H1 (cell line): ENCODE data around the gene ZNF226. TPM values are rescaled to one million over a fixed set of nuclear protein-coding genes. Genes with fewer than 3 reads are reported as not detected.

Source experiments
- BACH1 ChIP-seq: IDR thresholded peaks from 2 replicates; pipeline ENCODE4 v1.6.1; 2012; ENCODE audit warnings: low read length, improper control_type of control experiment
- BRCA1 ChIP-seq: IDR thresholded peaks from 2 replicates; pipeline ENCODE4 v1.6.1; 2012; ENCODE audit warnings: low read depth, low read length, improper control_type of control experiment
- CBX5 ChIP-seq: fragments of 300-800, 300-1000 bp; sonication (generic); IDR thresholded peaks from 2 replicates; pipeline ENCODE4 v1.7.1; 2016; ENCODE audit warnings: antibody characterized with exemption, low read length, low read depth
- CHD1 ChIP-seq: IDR thresholded peaks from 2 replicates; pipeline ENCODE4 v1.6.1; 2012; ENCODE audit warnings: low read depth, low read length, improper control_type of control experiment
- CTBP2 ChIP-seq: IDR thresholded peaks from 2 replicates; pipeline ENCODE4 v1.7.0; 2011; ENCODE audit warnings: borderline replicate concordance, mild to moderate bottlenecking, moderate library complexity, mixed read lengths, low read length; ENCODE audit not compliant: insufficient read depth, insufficient read length
- FOSL1 ChIP-seq: IDR thresholded peaks from 2 replicates; pipeline ENCODE4 v1.6.1; 2011; ENCODE audit warnings: mild to moderate bottlenecking, low read depth, low read length, moderate library complexity; ENCODE audit not compliant: insufficient read depth
- GABPA ChIP-seq: IDR thresholded peaks from 2 replicates; pipeline ENCODE4 v1.6.1; 2011; ENCODE audit warnings: mild to moderate bottlenecking, low read length, moderate library complexity, borderline replicate concordance; ENCODE audit not compliant: insufficient read depth
- JUN ChIP-seq: IDR thresholded peaks from 2 replicates; pipeline ENCODE4 v1.6.1; 2011; ENCODE audit warnings: low read depth, mild to moderate bottlenecking, improper control_type of control experiment, low read length
- JUND ChIP-seq: IDR thresholded peaks from 2 replicates; pipeline ENCODE4 v1.6.1; 2011; ENCODE audit warnings: mild to moderate bottlenecking, improper control_type of control experiment, low read length
- POU5F1 ChIP-seq: IDR thresholded peaks from 2 replicates; pipeline ENCODE4 v1.6.1; 2011; ENCODE audit warnings: low read depth, mild to moderate bottlenecking, low read length, moderate library complexity
- RFX5 ChIP-seq: IDR thresholded peaks from 2 replicates; pipeline ENCODE4 v1.6.1; 2011; ENCODE audit warnings: low read depth, low read length, improper control_type of control experiment, borderline replicate concordance
- SAP30 ChIP-seq: fragments of 300-600 bp; sonication (generic); IDR thresholded peaks from 2 replicates; pipeline ENCODE4 v1.7.1; 2012; ENCODE audit warnings: low read length, moderate library complexity, mild to moderate bottlenecking, inconsistent platforms; ENCODE audit not compliant: insufficient read depth, insufficient replicate concordance
- SIRT6 ChIP-seq: IDR thresholded peaks from one replicate; pipeline ENCODE4 v1.7.1; 2012; ENCODE audit warnings: low read length, inconsistent platforms
- SIX5 ChIP-seq: IDR thresholded peaks from 2 replicates; pipeline ENCODE4 v1.6.1; 2011; ENCODE audit warnings: mild to moderate bottlenecking, low read depth, low read length
- SP2 ChIP-seq: IDR thresholded peaks from 2 replicates; pipeline ENCODE4 v1.6.1; 2012; ENCODE audit warnings: mild to moderate bottlenecking, low read length, inconsistent platforms
- SP4 ChIP-seq: IDR thresholded peaks from 2 replicates; pipeline ENCODE4 v1.6.1; 2012; ENCODE audit warnings: low read length, inconsistent platforms
- SUZ12 ChIP-seq: fragments of 200-600 bp; sonication (generic); IDR thresholded peaks from 2 replicates; pipeline ENCODE4 v1.6.1; 2012; ENCODE audit warnings: mild to moderate bottlenecking, inconsistent platforms, low read length, moderate library complexity, mixed read lengths
- YY1 ChIP-seq: IDR thresholded peaks from 2 replicates; pipeline ENCODE4 v1.6.1; 2011; ENCODE audit warnings: low read depth, mild to moderate bottlenecking, low read length
- ZNF274 ChIP-seq: IDR thresholded peaks from 2 replicates; pipeline ENCODE4 v1.7.0; 2012; ENCODE audit warnings: low read length, borderline replicate concordance; ENCODE audit errors: extremely low read depth
- polyA plus RNA-seq, 7 experiments: library from polyadenylated mRNA; depleted of rRNA in 3 of 7; stranded (reverse) in 5 of 7; unstranded in 2 of 7; fragments of >200 nt in 5 of 7; fragments of 200-250 nt in 2 of 7; gene quantifications; 1 replicate in 5 of 7; 2 replicates in 1 of 7; 4 replicates in 1 of 7; pipeline versions ENCODE4 v1.2.1 to v1.2.3, GENCODE V29; 2011 to 2013; ENCODE audit warnings: missing spikeins in 2 of 7, mixed read lengths in 2 of 7
- total RNA-seq: library from RNA; stranded (reverse); fragmentation: NEBNext Ultra II Directional; extraction: Animal tissue kit (Norgen Biotek cat#: 25700); gene quantifications from 2 replicates; pipeline ENCODE4 v1.2.1, GENCODE V29; 2021
- TF ChIP-seq, protein P1 (sequence below): IDR thresholded peaks from 2 replicates; pipeline ENCODE4 v1.6.1; 2012; ENCODE audit warnings: low read length, inconsistent platforms
- TF ChIP-seq, protein P2 (sequence below): IDR thresholded peaks from 2 replicates; pipeline ENCODE4 v1.6.1; 2011; ENCODE audit warnings: low read depth, mild to moderate bottlenecking, low read length; ENCODE audit not compliant: insufficient read depth
- TF ChIP-seq, protein P3 (sequence below): IDR thresholded peaks from 2 replicates; pipeline ENCODE4 v1.6.1; 2012; ENCODE audit warnings: inconsistent platforms

ZNF226 gene
- total and polyA plus RNA-seq, 2 of the 8 experiments (the other 6 are each of a cell fraction or from before 2014, with no cell fraction given), result 4.1 to 18.3 TPM

DNA sequence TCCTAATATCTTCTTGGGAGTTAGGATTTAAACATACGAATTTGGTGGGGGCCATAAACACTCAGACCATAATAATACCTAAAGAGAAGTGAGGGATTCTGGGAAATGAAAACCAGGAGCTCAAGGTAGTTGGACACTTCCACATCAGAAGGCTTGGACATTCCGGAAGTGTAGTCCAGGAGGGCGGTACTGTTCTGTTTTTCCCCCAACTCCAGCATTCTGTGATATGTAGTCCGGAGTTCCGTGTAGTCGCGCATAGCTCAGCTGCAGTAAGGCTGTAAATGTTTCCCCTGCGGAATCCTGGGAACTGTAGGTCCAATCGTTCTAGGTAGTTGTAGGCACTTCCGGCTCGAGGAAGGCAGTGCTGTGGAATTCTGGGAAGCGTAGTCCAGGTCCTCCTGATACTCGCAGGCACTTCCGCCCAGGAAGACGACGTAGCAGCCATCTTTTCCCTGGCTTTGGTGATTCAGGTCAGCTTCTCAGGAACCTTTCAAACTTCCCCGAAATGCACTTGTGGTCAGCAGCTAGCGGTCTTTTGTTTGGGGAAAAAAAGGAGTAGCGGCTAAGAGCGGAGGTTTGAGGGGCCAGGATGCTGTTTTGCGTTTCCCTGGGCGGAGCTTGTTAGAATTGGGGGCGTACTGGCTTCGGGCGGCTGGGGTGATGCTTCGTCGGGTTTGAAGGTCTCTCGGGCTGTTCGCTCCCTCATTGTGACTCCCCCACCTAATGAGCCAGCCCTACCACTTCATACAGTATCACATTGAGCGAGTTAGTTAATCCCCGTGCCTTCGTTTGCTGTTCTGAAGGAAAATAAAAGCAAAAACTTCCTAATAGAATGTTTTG is at the start of gene ZNF226 (continued):
- TF ChIP-seq SP4 (no peak), YY1 (peak; percentile 95), CTBP2 (no peak), BACH1 (no peak), ZNF274 (no peak), CBX5 (no peak), FOSL1 (no peak), CHD1 (no peak), GABPA (peak; percentile 94), POU5F1 (no peak), JUND (no peak), SIX5 (peak; percentile 91), SIRT6 (no peak), BRCA1 (no peak), SP2 (no peak), RFX5 (no peak), SAP30 (no peak), SUZ12 (no peak), JUN (no peak)
- TF ChIP-seq, protein P1, sequence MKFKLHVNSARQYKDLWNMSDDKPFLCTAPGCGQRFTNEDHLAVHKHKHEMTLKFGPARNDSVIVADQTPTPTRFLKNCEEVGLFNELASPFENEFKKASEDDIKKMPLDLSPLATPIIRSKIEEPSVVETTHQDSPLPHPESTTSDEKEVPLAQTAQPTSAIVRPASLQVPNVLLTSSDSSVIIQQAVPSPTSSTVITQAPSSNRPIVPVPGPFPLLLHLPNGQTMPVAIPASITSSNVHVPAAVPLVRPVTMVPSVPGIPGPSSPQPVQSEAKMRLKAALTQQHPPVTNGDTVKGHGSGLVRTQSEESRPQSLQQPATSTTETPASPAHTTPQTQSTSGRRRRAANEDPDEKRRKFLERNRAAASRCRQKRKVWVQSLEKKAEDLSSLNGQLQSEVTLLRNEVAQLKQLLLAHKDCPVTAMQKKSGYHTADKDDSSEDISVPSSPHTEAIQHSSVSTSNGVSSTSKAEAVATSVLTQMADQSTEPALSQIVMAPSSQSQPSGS, result no peak
- TF ChIP-seq, protein P2, sequence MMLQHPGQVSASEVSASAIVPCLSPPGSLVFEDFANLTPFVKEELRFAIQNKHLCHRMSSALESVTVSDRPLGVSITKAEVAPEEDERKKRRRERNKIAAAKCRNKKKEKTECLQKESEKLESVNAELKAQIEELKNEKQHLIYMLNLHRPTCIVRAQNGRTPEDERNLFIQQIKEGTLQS, result no peak
- TF ChIP-seq, protein P3, sequence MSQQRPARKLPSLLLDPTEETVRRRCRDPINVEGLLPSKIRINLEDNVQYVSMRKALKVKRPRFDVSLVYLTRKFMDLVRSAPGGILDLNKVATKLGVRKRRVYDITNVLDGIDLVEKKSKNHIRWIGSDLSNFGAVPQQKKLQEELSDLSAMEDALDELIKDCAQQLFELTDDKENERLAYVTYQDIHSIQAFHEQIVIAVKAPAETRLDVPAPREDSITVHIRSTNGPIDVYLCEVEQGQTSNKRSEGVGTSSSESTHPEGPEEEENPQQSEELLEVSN, result no peak
